Measurements from ENCODE around the gene TRAF3IP1.

Gene TRAF3IP1

GRCh38 chr2:238413368-238413767 is 93.0 kb downstream of the TRAF3IP1 start:
- DNase-seq: no peak

GRCh38 chr2:238415036-238415764 is 94.9 kb downstream of the TRAF3IP1 start:
- peak; percentile 8 for DNase-seq

- no peak for DNase-seq
Observed at GRCh38 chr2:238415893-238416292, 95.6 kb downstream of the TRAF3IP1 start.

- DNase-seq: no peak
Observed at GRCh38 chr2:238418196-238418998, 98.1 kb downstream of the TRAF3IP1 start.

- no peak for DNase-seq
Observed at GRCh38 chr2:238418999-238419546, 98.8 kb downstream of the TRAF3IP1 start.

DNA sequence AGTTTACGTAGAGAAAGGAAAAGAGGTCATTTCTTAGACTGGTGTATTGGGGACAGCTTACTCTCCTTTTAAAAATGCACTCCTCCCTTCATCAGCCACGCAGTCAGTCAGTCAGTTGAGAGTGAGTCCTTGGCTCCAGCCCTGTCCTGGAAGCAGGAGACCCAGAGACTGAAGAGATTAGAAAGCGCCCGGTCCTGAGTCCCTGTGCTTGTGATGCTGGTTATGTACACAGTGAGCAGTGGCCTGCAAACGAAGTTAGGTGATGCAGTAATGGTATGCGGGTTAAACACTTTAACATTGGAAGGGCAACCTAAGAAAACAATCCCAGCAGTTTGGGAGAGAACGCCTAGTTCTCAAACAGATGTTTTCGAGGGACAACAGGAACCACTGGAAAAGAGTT is 100.1 kb downstream of the TRAF3IP1 start:
- DNase-seq: no peak

GRCh38 chr2:238420878-238421694 is 100.8 kb downstream of the TRAF3IP1 start:
- no peak for DNase-seq

- no peak for DNase-seq
Observed at GRCh38 chr2:238421695-238422035, 101.3 kb downstream of the TRAF3IP1 start.

- no peak for DNase-seq
Observed at GRCh38 chr2:238422285-238422684, 102.0 kb downstream of the TRAF3IP1 start.

DNA sequence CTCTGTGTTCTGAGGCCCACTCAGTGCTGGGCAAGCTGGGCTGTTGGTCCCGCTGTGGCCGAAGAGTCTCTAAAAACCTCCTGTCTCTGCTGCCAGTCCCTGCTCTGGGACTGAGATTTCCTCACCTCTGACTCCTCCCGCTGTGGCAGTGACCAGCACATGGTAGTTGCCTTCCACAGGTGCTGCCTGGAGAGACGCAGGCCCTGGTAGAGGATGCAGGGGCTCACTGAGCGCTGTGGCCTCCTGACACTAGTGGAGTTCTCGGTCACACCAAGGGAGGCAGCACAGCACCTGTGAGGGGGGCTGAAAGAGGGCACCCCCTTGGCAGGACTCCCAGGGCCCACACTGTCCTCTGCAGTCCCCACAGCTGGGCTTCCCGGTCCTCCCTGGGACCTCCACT is 102.6 kb downstream of the TRAF3IP1 start:
- no peak for DNase-seq

GRCh38 chr2:238423561-238424312 is 103.4 kb downstream of the TRAF3IP1 start:
- DNase-seq: no peak

- DNase-seq: no peak
Observed at GRCh38 chr2:238424313-238424700, 104.0 kb downstream of the TRAF3IP1 start.

DNA sequence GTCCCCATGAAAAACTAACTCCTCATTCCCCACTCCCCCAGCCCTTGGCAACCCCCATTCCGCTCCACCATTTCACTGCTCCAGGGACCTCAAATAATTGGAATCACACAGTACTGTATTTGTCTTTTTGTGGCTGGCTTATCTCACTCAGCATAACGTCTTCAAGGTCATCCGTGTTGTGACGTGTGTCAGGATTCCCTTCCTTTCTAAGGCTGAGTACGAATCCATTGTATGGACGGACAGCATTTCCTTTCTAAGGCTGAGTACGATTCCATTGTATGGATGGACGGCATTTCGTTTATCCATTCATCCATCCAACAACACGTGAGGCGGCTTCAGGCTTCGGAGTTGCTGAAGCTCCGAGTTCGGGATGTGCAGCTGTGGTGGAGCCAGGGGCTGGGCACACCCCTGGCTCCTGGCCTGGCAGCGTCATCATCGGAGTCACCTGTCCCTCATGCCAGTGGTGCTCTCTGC is 105.2 kb downstream of the TRAF3IP1 start:
- DNase-seq: no peak

GRCh38 chr2:238425979-238426567 is 105.8 kb downstream of the TRAF3IP1 start:
- peak; percentile 12 for DNase-seq

DNA sequence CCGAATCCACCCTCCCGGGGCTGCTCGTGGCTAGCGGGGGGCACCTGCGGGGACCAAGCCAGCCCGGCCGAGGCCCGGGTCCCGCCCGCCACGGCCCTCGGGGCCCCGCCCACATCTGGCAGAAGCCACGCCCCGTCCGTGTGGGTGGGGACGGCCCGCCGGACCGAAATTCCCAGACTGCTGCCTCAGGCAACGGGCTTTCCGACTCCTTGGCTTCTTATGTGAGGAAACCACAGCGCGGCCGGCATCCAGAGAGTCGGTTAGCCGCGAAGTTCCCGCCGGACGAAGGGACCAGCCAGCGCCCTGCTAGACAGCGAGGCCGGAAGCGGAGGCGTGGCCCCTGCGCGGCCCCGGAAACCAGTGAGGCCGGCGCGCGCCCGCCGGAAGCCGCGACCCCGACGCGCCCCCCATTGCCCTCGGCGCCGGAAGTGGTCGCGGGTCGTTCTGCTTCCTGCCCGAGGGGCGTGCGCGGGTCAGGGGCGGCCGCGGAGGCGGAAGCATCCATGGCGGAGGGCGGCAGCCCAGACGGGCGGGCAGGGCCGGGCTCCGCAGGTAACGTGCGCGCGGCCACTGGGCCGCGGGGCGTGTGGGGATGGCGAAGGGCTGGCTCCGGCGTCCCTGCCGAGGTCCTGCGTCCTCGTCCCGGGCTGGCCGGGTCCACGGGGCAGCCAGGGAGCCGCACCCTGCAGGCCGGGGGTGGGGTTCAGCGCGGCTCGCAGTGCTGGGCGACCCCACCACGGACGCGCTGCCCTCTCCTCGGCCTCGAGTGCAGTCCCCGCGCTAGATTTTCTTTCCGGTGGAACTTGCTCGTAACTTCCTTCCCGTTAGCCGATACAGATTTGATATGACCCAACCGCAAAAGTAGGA is 106.5 kb downstream of the TRAF3IP1 start, which contains the start of gene ASB1:
Gene ASB1 (plus strand): TSS at position 360 of the 867 bp plus-strand sequence. CDS start 144 bp downstream, at position 504.
- DNase-seq: peak; percentile 49

- DNase-seq: no peak
Observed at GRCh38 chr2:238427435-238428162, 107.3 kb downstream of the TRAF3IP1 start.

- DNase-seq: no peak
Observed at GRCh38 chr2:238428866-238429265, 108.5 kb downstream of the TRAF3IP1 start.

GRCh38 chr2:238430781-238431180 is 110.5 kb downstream of the TRAF3IP1 start:
- no peak for DNase-seq

GRCh38 chr2:238431456-238431855 is 111.1 kb downstream of the TRAF3IP1 start:
- DNase-seq: no peak
